ENCODE results near the gene CLN3.

The CLN3 gene

GRCh38 chr16:28495795-28496749, 4.2 kb upstream of the CLN3 start:
- Histone ChIP-seq H3K27me3 (ENCODE audit: control insufficient read depth in 3 of 3, insufficient read depth in 3 of 3, low read depth in 1 of 3, low read length in 3 of 3) (peaks cover 0 to 22% (median 0%) of the 10 kb centered on the region in 3 experiments), H3K9ac (ENCODE audit: low read depth, low read length, poor library complexity) (peak overlapping the region; percentile 10), H2BK5ac (ENCODE audit: low read length) (peak overlapping the region; percentile 10), H3K23ac (ENCODE audit: low read depth, low read length, poor library complexity) (no peak overlapping the region), H2AK5ac (ENCODE audit: low read depth, low read length) (peak overlapping the region; percentile 92), H3K27ac (replicated peaks; ENCODE audit: low read length) (no peak overlapping the region), H3K4ac (ENCODE audit: low read length) (peak overlapping the region; percentile 81), H3K36me3 (replicated peaks in 1 of 2; ENCODE audit: control insufficient read depth in 2 of 2, insufficient read depth in 2 of 2, low read length in 2 of 2) (no peaks in the 10 kb centered on the region), H2AFZ (ENCODE audit: low read length) (peak overlapping the region; percentile 82), H2BK15ac (ENCODE audit: low read length) (peak overlapping the region; percentile 62), H3K18ac (ENCODE audit: low read length) (no peak overlapping the region), H4K91ac (ENCODE audit: low read depth, low read length, poor library complexity) (no peak overlapping the region), H3K79me1 (ENCODE audit: low read depth, low read length) (peaks cover 2% of the 10 kb centered on the region), H4K8ac (ENCODE audit: low read depth, low read length) (no peak overlapping the region), H3K9me3 (replicated peaks in 1 of 2; ENCODE audit: control insufficient read depth in 2 of 2, insufficient read depth in 1 of 2, low read depth in 1 of 2, low read length in 2 of 2) (no peaks in the 10 kb centered on the region), H2BK12ac (ENCODE audit: low read length) (peak overlapping the region; percentile 36), H2BK120ac (ENCODE audit: low read depth, low read length) (no peak overlapping the region), H3K4me1 (ENCODE audit: control insufficient read depth in 2 of 2, insufficient read depth in 1 of 2, low read depth in 1 of 2, low read length in 2 of 2) (no peaks in the 10 kb centered on the region), H3K14ac (ENCODE audit: low read length) (peak overlapping the region; percentile 56), H3K4me2 (ENCODE audit: insufficient read depth, low read length, poor library complexity, severe bottlenecking) (no peak overlapping the region), H3K4me3 (ENCODE audit: low read length in 2 of 2) (peak overlapping the region in 1 of 2 donors; percentile 12)
- no peak for DNase-seq (ENCODE audit: low spot score)
- WGBS, 2 donors (ENCODE audit: extremely low coverage in 2 of 2, insufficient read length in 2 of 2, insufficient replicate concordance in 1 of 2) = no CpG with 5 or more reads among the region's 20 CpGs

GRCh38 chr16:28495098-28495793, 3.4 kb upstream of the CLN3 start:
- Histone ChIP-seq H2BK5ac (ENCODE audit: low read length) (peak overlapping the region; percentile 10), H3K14ac (ENCODE audit: low read length) (peak overlapping the region; percentile 56), H3K36me3 (replicated peaks in 1 of 2; ENCODE audit: control insufficient read depth in 2 of 2, insufficient read depth in 2 of 2, low read length in 2 of 2) (no peaks in the 10 kb centered on the region), H3K4me1 (ENCODE audit: control insufficient read depth in 2 of 2, insufficient read depth in 1 of 2, low read depth in 1 of 2, low read length in 2 of 2) (no peaks in the 10 kb centered on the region), H3K9ac (ENCODE audit: low read depth, low read length, poor library complexity) (no peak overlapping the region), H3K18ac (ENCODE audit: low read length) (no peak overlapping the region), H3K79me1 (ENCODE audit: low read depth, low read length) (peaks cover 2% of the 10 kb centered on the region), H3K4me2 (ENCODE audit: insufficient read depth, low read length, poor library complexity, severe bottlenecking) (no peak overlapping the region), H4K8ac (ENCODE audit: low read depth, low read length) (no peak overlapping the region), H2AFZ (ENCODE audit: low read length) (peak overlapping the region; percentile 82), H2BK120ac (ENCODE audit: low read depth, low read length) (no peak overlapping the region), H3K27ac (replicated peaks; ENCODE audit: low read length) (no peak overlapping the region), H3K9me3 (replicated peaks in 1 of 2; ENCODE audit: control insufficient read depth in 2 of 2, insufficient read depth in 1 of 2, low read depth in 1 of 2, low read length in 2 of 2) (no peaks in the 10 kb centered on the region), H2BK12ac (ENCODE audit: low read length) (no peak overlapping the region), H2BK15ac (ENCODE audit: low read length) (peak overlapping the region; percentile 78), H3K27me3 (ENCODE audit: control insufficient read depth in 3 of 3, insufficient read depth in 3 of 3, low read depth in 1 of 3, low read length in 3 of 3) (peaks cover 0 to 22% (median 0%) of the 10 kb centered on the region in 3 experiments), H3K23ac (ENCODE audit: low read depth, low read length, poor library complexity) (no peak overlapping the region), H3K4ac (ENCODE audit: low read length) (peak overlapping the region; percentile 76), H2AK5ac (ENCODE audit: low read depth, low read length) (peak overlapping the region; percentile 92), H4K91ac (ENCODE audit: low read depth, low read length, poor library complexity) (no peak overlapping the region), H3K4me3 (ENCODE audit: low read length in 2 of 2) (no peak overlapping the region)
- no CpG with 5 or more reads among the region's 13 CpGs for WGBS, 2 donors (ENCODE audit: extremely low coverage in 2 of 2, insufficient read length in 2 of 2, insufficient replicate concordance in 1 of 2)
- DNase-seq (ENCODE audit: low spot score) = no peak

DNA sequence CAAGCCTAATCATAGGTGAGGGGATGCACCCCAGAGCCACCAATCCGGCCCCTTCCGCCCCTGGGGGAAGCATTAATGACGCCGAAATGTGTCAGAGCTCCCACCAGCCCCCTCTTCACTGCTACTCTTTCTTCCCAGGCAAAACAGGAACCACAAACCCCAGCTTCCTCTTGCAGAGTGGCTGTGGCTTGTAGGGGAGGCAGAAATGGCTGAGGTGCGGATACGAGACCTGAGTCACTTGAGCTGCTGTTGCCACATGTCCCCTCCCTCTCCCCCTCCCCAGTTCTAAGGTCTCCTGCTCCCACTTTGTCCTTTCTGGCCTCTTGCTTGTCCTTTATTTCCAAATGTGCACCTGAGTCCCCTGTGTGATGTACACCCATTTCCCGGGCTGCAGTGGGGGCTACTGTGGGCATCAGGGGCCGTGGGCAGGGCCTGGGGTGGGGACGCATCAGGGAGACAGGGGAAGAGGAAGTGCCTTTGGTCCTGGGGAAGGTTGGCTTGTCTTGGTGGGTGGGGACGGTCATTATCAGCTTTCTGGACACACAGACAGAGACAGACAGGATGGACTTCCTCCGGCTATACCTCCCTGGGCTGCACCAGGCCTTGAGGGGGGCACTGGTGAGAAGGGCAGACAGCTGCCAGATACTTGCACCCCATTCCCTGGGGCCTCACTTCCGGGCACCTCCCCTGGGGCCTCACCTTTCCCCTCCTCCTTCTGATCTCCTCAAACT, 2.4 kb upstream of the CLN3 start, which contains the start of gene APOBR:
Gene APOBR (plus strand): TSS at position 523 of the 731 bp plus-strand sequence. CDS start 39 bp downstream, at position 562.
- Histone ChIP-seq H3K9me3 (replicated peaks in 1 of 2; ENCODE audit: control insufficient read depth in 2 of 2, insufficient read depth in 1 of 2, low read depth in 1 of 2, low read length in 2 of 2) (no peaks in the 10 kb centered on the region), H3K18ac (ENCODE audit: low read length) (no peak within 1 kb of the TSS), H3K36me3 (replicated peaks in 1 of 2; ENCODE audit: control insufficient read depth in 2 of 2, insufficient read depth in 2 of 2, low read length in 2 of 2) (peaks cover 0 to 2% of the 10 kb centered on the region in 2 donors), H2BK120ac (ENCODE audit: low read depth, low read length) (no peak within 1 kb of the TSS), H3K4me3 (ENCODE audit: low read length in 2 of 2) (no peak within 1 kb of the TSS), H4K8ac (ENCODE audit: low read depth, low read length) (no peak within 1 kb of the TSS), H4K91ac (ENCODE audit: low read depth, low read length, poor library complexity) (no peak within 1 kb of the TSS), H3K27me3 (ENCODE audit: control insufficient read depth in 3 of 3, insufficient read depth in 3 of 3, low read depth in 1 of 3, low read length in 3 of 3) (peaks cover 0 to 22% (median 0%) of the 10 kb centered on the region in 3 experiments), H3K4me2 (ENCODE audit: insufficient read depth, low read length, poor library complexity, severe bottlenecking) (no peak within 1 kb of the TSS), H2BK12ac (ENCODE audit: low read length) (no peak within 1 kb of the TSS), H3K23ac (ENCODE audit: low read depth, low read length, poor library complexity) (peak within 1 kb of the TSS; percentile 20), H2BK15ac (ENCODE audit: low read length) (peak within 1 kb of the TSS; percentile 78), H2AK5ac (ENCODE audit: low read depth, low read length) (peak within 1 kb of the TSS; percentile 92), H3K4ac (ENCODE audit: low read length) (peak within 1 kb of the TSS; percentile 76), H3K27ac (replicated peaks; ENCODE audit: low read length) (no peak within 1 kb of the TSS), H3K79me1 (ENCODE audit: low read depth, low read length) (no peaks in the 10 kb centered on the region), H2AFZ (ENCODE audit: low read length) (peak within 1 kb of the TSS; percentile 82), H3K14ac (ENCODE audit: low read length) (peak within 1 kb of the TSS; percentile 56), H2BK5ac (ENCODE audit: low read length) (peak within 1 kb of the TSS; percentile 10), H3K9ac (ENCODE audit: low read depth, low read length, poor library complexity) (no peak within 1 kb of the TSS), H3K4me1 (ENCODE audit: control insufficient read depth in 2 of 2, insufficient read depth in 1 of 2, low read depth in 1 of 2, low read length in 2 of 2) (no peaks in the 10 kb centered on the region)
- no peak for DNase-seq (ENCODE audit: low spot score)
- WGBS, 2 donors (ENCODE audit: extremely low coverage in 2 of 2, insufficient read length in 2 of 2, insufficient replicate concordance in 1 of 2) = no CpG with 5 or more reads among the region's 12 CpGs

Data from neuronal stem cell (in vitro differentiated cells).